ENCODE measurements around the gene SLC9A3.

SLC9A3 gene

GRCh38 chr5:455806-456205, 68.4 kb downstream of the SLC9A3 start:
- no peak for DNase-seq

GRCh38 chr5:454936-455335, 69.3 kb downstream of the SLC9A3 start:
- DNase-seq: no peak

GRCh38 chr5:453725-454481, 70.3 kb downstream of the SLC9A3 start:
- DNase-seq: no peak

GRCh38 chr5:452978-453710, 71.1 kb downstream of the SLC9A3 start:
- DNase-seq: no peak

GRCh38 chr5:451587-452458, 72.4 kb downstream of the SLC9A3 start:
- no peak for DNase-seq

- DNase-seq: no peak
Measured at GRCh38 chr5:449151-449550, 75.1 kb downstream of the SLC9A3 start.

- DNase-seq: no peak
Measured at GRCh38 chr5:448766-449090, 75.5 kb downstream of the SLC9A3 start.

GRCh38 chr5:448061-448765, 76.0 kb downstream of the SLC9A3 start:
- DNase-seq: no peak

GRCh38 chr5:447501-447900, 76.7 kb downstream of the SLC9A3 start:
- no peak for DNase-seq

- no peak for DNase-seq
Measured at GRCh38 chr5:446883-447263, 77.4 kb downstream of the SLC9A3 start.

GRCh38 chr5:446066-446882, 78.0 kb downstream of the SLC9A3 start:
- DNase-seq: no peak

GRCh38 chr5:445591-445990, 78.7 kb downstream of the SLC9A3 start:
- DNase-seq: no peak

GRCh38 chr5:444226-444625, 80.0 kb downstream of the SLC9A3 start:
- no peak for DNase-seq

- DNase-seq: no peak
Measured at GRCh38 chr5:443239-444151, 80.8 kb downstream of the SLC9A3 start.

GRCh38 chr5:442335-443238, 81.7 kb downstream of the SLC9A3 start, which contains the start of gene EXOC3:
TSS of gene EXOC3 (plus strand) at chr5:443176. CDS start at chr5:446206, 3,030 bp downstream.
- peak in 1 of 2 experiments; percentile 10 for DNase-seq

- DNase-seq: no peak
Measured at GRCh38 chr5:441996-442334, 82.3 kb downstream of the SLC9A3 start.

- no peak for DNase-seq
Measured at GRCh38 chr5:440401-441201, 83.6 kb downstream of the SLC9A3 start.

- no peak for DNase-seq
Measured at GRCh38 chr5:439636-440035, 84.6 kb downstream of the SLC9A3 start.

GRCh38 chr5:439181-439580, 85.1 kb downstream of the SLC9A3 start:
- no peak for DNase-seq

Measured in cerebellar nuclear complex (tissue), 1 donor.